Measurements from ENCODE around the gene FUT7.
"Not testable (repeated sequence)": the region's sequence is repeated elsewhere in the genome, so short reads cannot be mapped to it uniquely, and the experiment has no call there.

FUT7 gene

DNA sequence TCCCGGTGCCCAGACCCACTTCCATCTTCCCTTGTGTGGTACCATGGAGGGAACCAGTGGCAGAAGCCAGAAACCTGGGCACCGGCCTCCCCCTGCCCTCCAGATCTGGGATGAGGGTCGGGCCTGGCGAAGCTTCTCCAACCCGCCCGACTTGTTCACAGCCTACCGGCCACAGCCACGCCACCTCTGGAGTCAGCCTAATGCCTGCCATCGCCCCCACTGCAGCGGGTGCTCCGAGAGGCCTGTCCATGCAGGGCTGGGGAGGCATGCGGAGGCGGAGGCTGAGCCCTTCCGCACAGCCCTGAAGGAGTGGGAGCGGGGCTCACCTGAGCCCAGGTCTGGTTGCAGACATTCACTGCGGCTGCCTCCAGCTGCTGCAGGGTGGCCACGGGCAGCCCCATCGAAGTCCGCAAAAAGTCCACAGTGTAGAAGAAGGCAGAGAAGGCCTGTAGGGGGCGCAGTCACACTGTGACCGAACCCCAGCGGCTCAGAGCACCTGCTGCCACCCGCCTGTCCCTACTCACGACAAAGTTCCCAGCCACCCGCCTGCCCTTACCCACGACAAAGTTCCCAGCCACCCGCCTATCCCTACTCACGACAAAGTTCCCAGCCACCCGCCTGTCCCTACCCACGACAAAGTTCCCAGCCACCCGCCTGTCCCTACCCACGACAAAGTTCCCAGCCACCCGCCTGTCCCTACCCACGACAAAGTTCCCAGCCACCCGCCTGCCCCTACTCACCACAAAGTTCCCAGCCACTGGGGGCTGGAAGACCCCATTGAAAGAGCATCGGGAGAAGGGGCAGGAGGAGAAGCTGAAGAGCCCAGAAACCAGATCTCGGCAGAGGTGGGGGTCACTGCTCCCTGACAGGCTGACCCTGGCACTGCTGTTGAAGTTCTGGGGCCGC lies 17.9 kb upstream of the FUT7 start:
- peak; percentile 86 for DNase-seq

DNA sequence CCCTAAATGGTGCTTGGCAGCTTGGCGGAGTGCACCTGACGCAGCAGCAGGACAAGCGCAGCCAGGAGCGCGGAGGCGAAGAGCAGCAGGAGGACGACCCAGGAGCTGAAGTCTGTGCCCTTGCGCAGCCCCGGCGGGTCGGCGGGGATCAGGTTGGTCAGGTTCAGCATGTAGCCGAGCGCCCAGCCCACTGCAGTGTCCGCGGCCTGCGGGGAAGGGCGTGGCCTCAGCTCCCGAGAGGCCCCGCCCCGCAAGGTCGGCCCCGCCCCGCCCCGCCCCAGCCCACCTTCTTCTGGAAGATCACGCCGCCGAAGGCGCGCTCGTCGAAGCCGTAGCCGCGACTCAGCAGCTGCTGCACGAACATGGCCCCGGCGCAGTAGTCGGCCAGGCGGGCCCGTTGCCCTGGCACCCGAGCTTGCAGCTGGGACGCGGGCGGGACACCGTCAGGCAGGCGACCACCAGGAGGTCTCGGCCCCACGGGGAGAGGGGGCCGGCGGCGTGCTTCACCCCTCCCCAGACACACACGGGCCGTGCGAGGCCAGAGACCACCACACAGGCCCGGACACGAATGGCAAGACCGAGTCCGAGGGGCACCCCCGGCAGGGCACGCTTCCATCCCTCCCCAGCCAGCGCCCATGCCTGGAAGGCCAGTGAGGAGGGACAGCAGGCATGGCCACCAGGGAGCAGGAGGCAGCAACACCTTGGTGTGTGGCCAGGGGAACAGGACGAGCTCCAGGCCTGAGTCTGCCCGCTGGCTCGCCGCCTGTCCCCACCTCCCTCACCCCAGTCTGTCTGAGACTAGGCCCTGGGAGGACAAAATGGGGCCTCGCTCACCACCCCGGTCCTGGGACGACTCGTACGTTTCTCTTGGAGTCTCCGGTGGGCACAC lies 17.0 kb upstream of the FUT7 start:
- DNase-seq, result no peak

DNA sequence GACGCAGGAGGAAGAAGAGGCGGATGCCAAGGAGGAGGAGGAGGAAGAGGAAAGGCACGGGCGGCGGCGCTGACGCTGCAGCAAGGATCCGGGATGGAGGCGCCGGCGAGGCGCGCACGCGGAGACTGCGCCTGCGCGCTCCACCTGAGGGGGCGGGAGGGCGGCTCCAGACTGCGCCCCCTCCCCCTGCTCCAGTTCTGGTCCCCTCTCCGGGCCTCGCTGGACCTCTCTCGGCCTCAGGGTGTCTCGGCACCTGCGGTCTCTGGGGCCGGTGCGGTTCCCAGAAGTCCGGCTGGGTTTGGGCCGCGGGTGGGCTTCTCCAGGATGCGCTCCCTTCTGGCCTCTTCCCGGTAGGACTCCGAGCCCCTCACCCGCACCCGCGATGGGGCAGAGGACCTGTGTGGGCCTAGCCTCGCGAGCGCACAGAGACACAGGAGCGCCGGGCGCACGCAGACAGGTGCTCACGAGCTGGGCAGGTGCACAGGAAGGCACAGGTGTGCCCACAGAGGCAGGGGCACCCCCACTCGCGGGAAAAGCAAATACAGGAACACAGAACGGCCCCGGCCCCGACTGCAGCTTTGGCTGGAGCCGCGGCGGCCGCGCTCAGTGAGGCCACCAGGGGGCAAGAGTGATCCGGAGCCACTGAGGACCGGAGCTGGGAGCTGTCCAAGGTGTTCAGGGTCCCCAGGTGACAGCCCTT lies 14.3 kb upstream of the FUT7 start, which contains the start of gene NPDC1:
Gene NPDC1, minus strand, starts transcription at position 90 of the 700 bp plus-strand sequence. CDS start 188 bp downstream, outside the sequence.
- DNase-seq, result peak; percentile 96

DNA sequence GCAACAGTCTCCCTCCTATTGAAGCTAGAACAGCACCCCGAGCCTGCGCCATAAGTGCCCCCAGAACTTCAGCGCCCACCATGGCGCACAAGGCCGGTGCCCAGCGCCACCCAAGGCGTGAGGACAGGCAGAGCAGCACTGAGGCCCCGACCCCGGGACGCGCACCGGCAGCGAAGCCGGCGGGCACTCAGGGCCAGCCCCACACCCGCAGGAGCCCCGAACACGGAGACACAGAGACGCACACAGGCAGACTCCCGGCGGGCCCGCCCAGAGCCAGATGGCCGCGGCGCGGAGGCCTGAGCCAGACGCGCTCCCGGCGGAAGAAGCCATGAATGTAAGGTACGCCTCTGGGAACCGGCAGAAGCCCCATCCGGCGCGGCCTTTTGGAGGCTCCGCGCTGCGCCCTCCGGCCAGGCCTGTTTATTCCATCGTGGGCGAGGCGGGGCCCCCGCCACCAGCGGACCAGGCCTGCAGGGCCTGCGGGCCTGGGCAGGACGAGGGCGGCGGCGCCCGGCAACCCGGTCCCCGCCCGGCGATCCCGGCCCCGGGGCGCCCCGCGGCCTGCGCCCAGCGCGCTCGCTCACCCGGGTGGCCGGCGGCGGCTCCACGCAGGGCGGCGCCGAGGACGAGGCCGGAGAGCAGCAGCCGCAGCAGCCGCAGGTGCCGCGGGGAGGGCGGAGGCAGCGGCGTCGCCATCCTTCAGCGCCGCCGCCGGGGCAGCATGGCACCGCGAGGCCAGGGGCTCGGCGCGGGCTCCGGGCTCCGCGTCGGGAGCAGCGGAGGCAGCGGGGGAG lies 13.6 kb upstream of the FUT7 start:
- peak; percentile 75 for DNase-seq

DNA sequence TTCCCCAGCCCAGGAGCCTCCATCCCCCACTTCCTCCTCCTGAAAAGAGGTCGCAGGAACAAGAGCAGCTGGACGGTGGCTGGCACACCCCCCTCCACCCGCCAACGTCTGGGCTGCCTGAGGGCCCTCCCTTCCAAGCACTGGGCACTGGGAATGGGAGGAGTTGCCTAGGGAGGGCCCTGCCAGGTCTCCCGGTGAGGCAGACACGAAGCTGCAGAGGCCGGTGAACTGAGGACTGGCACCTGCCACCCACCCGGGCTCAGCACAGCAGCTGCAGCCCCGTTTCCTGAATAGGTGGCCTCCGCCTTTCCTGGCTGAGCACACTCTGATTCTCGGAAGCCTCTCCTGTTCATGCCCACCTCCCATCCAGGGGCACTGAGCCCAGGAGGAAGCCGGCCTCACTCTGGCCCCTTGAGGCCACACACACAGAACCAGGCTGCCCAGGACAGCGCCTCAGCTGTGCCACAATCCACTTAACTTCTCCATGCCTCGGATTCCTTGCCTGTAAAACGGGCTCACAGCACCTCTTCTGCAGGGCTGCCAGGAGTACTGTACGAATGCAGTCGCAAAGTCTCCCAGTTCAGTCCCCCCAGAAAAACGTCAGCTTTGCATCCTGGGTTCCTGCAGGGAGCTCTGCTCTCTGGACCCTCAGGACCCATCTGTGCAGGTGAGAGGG lies 12.8 kb upstream of the FUT7 start:
- no peak for DNase-seq

DNA sequence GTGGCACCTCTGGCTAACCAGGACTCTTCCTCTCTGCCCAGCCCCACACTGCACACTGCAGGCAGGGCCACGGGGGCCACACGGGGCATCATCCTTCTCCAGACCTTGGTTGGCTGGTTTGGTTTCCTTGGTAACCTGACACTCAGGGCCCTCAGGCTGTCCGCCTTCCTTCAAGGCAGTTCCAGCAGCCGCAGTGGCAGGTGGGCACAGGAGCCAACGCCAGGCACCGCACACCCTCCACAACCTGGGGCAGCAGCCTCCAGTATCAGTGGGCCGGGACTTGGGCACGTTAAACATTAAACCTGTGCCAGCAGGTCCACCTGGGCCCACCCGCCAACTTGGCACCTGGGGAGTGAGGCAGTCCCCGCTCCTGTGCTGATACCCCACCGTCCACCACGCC lies 12.1 kb upstream of the FUT7 start:
- no peak for DNase-seq

DNA sequence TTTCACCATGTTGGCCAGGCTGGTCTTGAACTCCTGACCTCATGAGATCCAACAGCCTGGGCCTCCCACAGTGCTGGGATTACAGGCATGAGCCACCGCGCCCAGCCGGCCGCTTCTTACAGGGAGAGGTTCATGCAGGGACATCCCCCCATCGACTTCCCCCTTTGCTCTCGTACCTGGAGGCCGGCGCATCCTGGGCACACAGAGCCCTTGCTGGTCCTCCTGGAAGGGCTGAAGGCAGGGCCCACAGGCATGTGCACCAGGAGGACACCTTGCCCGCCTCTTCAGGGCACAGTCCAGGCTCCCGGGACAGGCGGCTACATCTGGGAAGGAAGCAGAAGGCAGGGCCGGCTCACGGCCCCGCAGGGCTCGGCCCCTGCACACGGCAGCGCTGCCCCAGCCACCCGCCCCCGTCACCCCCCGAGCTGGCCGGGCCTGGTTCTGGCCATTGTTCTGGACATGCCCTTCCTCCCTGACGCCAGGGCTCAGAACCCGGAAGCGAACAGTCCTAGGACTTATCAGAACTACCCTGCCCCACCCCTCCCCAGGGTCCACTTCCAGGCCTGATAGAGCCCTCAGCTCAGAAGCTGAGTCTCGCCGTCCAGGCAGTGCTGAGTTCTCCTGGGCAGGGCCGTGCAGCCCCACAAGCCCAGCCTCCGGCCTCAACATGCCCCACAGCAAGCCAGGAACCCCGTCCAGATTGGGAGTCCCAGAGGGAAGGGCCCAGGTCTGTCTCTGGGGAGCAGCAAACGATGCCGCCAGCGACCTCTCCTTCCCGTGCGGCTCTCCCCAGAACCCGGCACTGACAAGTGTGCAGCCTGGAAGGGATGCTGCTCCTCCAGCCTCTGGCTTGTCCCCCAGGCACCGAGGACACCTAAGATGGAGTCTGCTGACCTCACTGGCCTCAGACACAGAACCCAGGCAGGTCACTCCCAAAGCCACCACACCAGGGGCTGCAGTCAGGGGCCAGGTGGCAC lies 11.2 kb upstream of the FUT7 start:
- DNase-seq, result no peak

DNA sequence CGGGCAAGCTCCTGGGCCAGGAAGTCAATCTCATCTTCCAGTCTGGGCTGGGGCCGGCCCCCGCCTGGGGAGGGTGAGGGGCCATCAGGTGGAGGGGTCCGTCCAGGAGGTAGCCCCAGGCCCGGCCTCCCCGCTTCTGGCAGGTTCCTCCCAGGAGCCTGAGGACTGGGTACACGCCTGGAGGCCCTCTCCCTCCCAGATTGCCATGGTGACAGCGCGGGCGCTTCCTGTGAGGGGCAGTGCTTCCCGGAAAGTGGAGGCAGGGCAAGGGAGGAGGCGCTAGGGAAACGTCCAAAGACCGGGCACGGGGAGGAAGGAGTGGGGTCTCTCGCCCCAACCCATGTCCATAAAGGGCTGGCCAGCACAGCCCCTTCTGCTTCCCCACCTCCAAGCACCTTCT lies 9.2 kb upstream of the FUT7 start:
- no peak for DNase-seq

DNA sequence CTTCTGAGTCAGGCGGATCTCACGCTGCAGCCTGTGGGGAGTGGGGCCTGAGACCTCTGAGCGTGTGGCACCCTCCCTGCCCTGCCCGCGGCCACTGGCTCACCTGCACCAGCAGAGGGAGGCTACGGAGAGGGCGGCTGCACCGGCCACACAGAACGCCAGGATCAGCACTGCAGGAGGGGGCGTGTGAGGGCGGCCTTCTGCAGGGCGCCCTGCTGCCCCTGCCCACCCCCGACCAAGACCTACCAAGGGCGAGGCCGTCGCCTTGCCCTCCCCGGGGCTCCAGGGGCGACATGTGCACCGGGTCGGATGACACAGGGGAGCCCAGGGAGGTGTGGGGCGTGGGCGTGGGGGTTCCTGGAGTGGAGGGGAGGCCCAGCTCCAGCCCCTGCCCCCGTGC lies 8.7 kb upstream of the FUT7 start:
- no peak for DNase-seq

DNA sequence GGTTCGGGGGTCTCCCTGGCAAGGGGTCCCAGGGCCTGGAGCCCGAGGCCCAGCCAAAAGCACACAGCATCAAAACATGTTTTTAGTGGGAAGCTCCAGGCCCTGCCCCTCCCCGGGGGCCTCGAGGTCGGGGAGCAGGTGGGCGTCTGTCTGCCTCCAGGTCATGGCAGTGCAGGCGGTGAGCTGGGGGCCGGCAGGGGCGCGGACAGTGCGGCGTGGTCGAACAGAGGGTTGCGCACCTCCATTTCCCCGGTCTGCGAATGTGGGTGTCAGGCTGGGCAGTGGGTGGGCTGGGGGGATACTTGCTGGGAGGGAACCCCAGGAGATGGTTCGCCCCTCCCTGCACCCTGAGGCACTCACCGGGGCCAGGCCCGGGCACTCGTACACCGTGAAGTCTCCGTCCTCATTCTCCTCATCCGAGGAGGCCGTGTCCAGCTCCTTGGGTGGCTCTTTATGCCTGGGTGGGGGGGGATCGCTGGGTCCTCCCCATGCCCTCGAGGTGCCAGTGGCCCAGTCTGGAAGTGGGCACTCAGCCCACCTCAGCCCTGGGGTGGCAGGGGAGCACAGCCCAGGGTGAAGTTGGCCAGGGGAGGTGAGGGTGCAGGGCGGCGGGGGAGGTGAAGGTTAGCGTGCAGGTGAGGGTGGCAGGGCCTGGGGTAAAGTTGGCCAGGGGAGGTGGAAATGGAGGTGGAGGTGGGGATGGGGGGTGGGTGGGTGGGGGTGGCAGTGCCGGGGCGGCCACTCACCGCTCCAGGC lies 7.9 kb upstream of the FUT7 start:
- DNase-seq, result no peak

DNA sequence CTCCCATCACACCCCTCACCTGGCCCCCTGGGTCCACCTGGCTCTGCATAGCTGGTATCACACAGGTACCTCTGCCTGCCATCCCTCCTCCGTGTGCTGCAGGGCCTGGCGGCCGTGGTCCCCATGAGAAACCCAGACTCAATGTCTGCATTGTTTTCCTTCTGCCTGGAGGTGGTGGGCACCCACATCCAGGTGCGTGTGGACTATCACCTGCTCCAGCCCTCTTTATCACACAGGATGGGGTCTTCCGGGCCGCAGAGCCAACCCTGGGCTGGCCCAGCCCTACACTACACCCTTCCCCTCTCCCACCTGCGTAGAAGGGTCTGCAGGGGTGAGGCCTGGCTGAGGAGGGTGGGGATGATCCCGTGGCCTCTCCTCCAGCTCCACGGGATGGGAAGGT lies 7.0 kb upstream of the FUT7 start:
- no peak for DNase-seq

DNA sequence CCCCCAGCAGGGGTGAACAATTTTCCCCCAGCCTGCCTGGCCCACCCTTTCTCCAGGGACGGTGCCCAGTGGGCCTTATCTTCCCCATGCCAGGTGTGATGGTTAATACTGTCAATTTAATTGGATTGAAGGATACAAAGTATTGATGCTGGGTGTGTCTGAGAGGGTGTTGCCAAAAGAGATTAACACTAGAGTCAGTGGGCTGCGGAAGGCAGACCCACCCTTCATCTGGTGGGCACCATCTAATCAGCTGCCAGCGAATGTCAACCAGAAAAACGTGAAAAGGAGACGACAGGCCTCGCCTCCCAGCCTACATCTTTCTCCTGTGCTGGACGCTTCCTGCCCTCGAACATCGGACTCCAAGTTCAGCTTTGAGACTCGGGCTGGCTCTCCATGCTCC lies 5.6 kb upstream of the FUT7 start:
- no peak for DNase-seq

DNA sequence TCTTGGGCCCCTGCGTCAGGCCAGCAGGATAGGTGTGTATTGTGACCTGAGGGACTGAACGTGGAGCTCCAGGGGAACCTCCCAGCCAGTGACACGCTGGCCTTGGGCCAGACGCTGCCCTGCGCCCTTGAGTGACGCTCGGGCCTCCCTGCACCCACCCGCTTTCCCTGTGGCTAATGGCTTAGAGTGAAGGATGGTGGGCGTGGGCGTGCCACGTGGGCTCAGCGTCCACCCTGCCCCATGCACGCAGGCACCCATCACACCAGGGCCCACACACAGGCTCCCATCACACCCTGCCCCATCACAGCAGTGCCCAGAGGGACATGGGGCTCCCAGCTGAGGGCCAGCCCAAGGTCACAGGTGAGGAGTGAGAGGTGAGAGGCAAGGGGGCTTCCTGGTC lies 5.1 kb upstream of the FUT7 start:
- no peak for DNase-seq

DNA sequence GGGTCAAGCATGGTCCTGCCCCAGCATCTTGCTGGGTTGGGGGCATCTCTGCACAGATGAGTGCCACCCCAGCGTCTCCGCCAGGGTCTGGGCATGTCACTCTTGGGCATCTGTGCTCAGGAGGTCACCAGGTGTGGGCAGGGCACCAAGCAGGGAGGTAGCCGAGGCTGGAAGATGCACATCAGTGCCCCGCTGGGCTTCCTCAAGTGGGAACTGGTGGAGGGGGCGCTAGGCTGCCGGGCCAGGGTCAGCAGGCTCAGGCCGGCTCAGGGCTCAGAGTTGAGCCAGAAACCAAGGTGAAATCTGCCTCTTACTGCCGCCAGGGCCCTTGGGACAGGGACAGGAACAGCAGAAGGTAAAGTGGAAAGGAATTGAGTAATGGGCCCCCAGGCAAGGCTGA lies 4.0 kb upstream of the FUT7 start:
- no peak for DNase-seq

DNA sequence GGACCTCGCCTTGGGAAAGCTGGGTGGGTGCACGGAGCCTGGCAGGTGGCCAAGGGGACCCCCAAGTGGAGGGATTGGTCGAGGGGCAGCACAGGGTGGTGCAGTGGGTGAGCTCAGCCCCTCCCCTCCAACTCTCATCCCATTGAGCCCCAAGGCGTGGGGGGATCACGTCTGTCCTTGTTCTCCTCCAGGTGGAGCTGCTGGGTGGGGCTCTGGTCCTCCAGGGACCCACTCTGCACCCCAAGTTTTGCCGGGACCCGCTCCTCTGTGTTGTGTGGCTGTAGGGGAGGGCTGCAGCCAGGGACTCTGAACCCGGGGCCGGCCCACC lies 3.6 kb upstream of the FUT7 start:
- no peak for DNase-seq

DNA sequence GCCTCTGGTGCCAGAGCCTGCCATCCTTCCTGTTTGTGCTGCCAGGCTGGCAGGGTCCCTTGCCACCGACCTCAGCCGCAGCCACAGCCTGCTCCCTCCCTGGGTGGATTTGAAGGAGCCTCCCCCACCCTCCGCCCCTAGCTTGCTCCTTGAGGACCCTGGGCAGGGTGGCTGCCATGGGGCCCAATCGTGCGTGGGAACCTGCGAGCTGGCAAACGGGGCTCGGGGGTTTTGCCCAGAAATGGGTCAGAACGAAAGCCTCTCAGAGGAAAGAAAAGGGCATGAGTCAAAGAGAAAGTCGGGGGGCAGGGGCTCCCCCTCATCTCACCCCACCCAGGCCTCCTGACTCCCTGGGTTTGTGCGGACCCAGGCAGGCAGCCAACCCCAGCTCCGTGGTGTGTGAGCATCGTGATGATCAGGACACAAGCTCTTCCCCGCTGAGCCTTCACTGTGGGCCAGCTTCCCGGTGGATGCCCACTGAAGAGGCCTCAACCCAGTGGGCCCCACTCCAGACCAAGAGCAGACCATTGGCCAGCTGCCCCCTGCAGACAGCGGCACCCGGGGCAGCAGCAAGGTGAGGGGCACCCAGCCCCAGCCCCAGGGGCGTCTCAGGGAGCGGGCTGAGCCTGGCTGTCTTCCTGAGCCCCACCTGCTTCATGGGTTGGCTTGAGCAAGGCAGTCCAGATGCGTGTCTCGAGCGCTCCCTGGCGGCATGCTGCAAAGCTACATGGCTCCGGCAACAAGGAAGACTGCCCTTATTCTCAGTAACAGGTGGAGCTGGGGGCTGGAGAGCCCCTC lies 3.0 kb upstream of the FUT7 start:
- peak; percentile 94 for DNase-seq

DNA sequence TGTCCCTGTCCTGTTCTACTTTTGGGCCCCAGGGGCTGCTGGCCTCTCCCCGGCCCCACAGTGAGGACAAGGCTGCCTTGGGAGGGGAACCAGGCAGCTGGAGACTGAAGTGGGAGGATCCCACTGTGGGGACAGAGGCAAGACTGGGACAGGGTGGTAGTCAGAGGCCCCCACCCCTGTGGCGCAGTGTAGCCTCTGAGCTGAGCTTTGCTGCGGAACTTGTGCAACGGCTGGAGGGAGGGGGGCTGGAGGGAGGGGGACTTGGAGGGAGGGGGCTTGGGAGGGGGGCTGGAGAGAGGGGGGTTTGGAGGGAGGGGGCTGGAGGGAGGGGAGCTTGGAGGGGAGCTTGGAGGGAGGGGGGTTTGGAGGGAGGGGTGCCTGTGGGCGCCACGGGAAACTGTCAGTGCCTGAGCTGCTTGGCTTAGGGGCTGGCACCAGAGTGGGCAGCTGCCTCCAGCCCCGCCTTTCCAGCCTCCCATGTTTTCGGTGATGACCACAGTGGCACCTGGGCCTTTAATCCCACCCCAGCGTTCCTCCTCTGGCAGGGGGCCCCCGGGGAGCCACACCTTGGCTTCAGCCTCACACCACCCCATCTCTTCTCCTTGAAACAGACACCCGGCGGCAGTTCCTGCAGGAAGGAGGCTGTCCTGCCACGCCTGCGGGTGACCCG lies 2.3 kb upstream of the FUT7 start:
- no peak for DNase-seq

DNA sequence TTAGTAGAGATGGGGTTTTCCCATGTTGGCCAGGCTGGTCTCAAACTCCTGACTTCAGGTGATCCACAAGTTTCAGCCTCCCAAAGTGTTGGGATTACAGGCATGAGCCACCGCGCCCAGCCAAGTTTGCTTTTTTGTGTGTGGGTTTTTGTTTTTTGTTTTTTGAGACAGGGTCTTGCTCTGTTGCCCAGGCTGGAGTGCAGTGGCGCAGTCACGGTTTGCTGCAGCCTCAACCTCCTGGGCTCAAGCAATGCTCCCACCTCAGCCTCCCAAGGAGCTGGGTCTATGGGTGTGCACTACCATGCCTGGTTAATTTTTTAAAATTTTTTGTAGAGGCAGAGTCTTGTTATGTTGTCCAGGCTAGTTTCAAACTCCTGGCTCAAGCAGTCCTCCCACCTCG lies 1.6 kb upstream of the FUT7 start:
- DNase-seq, result not testable (repeated sequence)
